Stimulated activated memory B cell treated with anti-CD40 and anti-IgM and Interleukin-4, amounts not matched to agents 10 μg/mL and 1 μg/mL and 100 μg/mL, for 72 hours (primary cell): Measurements from ENCODE around the gene CNTNAP3B.
A peak's percentile ranks its signal among the peaks of the same experiment; 100 is the strongest.
"Not testable (repeated sequence)": the region's sequence is repeated elsewhere in the genome, so short reads cannot be mapped to it uniquely, and the experiment has no call there.

Experiments used
- ATAC-seq: fragments of 150-1000 bp; cut with Tn5 transposase; 2 replicates; pipeline ENCODE4 v1.10.0; 2021
- H3K27ac Mint-ChIP-seq: one replicate; pipeline ENCODE4 v1.8.0; 2022; ENCODE audit warnings: mild to moderate bottlenecking, mixed read lengths
- H3K27me3 Mint-ChIP-seq: one replicate; pipeline ENCODE4 v1.8.0; 2022; ENCODE audit warnings: mixed read lengths
- H3K36me3 Mint-ChIP-seq: one replicate; pipeline ENCODE4 v1.8.0; 2022; ENCODE audit warnings: mixed read lengths
- H3K4me1 Mint-ChIP-seq: one replicate; pipeline ENCODE4 v1.8.0; 2022; ENCODE audit warnings: mixed read lengths
- H3K4me3 Mint-ChIP-seq: one replicate; pipeline ENCODE4 v1.8.0; 2022; ENCODE audit warnings: mild to moderate bottlenecking, moderate library complexity, mixed read lengths
- H3K9me3 Mint-ChIP-seq: one replicate; pipeline ENCODE4 v1.8.0; 2022; ENCODE audit warnings: mixed read lengths

The CNTNAP3B gene

DNA sequence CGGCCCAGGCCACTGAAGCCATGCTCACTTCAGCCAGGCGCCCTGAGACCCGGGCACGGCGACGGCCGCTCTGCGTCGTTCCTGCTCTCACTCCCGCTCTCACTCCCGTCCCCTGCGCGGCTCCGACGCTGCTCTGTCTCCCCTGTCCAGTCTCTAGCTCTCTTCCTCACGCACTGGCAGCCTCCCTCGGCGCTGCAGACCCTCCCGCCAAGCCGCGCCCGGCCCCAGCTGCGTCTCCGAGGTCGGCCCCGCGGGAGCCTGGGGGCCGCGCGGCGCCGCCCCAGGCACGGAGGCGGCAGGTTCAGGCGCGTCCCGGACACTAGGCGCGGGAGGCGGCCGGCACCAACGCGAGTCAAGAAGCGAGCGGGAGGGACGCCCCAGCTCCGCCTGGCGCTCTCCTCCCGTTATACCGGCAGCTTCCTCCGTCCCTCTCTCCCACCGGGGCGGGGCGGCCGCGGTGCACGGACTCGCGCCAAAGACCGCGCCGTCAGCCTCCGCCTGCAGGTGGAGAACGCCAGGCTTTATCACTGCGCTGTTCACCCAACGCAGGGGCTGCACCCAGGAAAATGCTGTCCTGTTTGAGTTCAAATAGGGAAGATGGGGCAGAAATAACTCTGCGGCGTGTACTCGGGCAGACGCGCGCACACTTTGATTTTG lies at the start of gene CNTNAP3B:
TSS of gene CNTNAP3B (minus strand) at position 354 of the 657 bp plus-strand sequence. CDS start at position 22, 332 bp downstream.
- not testable (repeated sequence) for ATAC-seq
- peak within 1 kb of the TSS; percentile 66 for H3K4me3 Mint-ChIP-seq

DNA sequence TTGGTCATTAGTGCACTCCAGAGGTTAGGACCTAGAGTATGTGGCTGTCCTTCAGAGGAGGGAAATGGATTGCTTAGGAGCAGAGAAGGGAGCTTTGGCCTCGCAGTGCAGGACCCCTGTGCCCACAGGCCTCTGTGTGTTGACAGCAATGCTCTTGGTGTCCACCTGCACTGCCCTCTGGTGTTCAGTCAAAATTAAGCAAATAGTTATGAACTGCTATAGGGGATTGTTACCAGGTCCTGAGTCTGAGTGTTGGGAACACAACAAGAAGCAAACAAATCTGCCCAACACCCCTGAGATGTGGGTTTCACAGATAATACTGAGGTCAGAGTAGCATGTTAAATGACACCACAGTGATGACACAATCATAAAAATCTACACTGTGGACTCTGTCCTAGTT lies 31.1 kb upstream of the CNTNAP3B start:
- not testable (repeated sequence) for H3K4me3 Mint-ChIP-seq, H3K9me3 Mint-ChIP-seq, H3K27ac Mint-ChIP-seq, ATAC-seq, H3K4me1 Mint-ChIP-seq, H3K27me3 Mint-ChIP-seq, H3K36me3 Mint-ChIP-seq

More for the DNA sequence above, at the start of gene CNTNAP3B:
- H3K4me1 Mint-ChIP-seq, H3K27me3 Mint-ChIP-seq, H3K9me3 Mint-ChIP-seq, H3K27ac Mint-ChIP-seq, H3K36me3 Mint-ChIP-seq: not testable (repeated sequence)

DNA sequence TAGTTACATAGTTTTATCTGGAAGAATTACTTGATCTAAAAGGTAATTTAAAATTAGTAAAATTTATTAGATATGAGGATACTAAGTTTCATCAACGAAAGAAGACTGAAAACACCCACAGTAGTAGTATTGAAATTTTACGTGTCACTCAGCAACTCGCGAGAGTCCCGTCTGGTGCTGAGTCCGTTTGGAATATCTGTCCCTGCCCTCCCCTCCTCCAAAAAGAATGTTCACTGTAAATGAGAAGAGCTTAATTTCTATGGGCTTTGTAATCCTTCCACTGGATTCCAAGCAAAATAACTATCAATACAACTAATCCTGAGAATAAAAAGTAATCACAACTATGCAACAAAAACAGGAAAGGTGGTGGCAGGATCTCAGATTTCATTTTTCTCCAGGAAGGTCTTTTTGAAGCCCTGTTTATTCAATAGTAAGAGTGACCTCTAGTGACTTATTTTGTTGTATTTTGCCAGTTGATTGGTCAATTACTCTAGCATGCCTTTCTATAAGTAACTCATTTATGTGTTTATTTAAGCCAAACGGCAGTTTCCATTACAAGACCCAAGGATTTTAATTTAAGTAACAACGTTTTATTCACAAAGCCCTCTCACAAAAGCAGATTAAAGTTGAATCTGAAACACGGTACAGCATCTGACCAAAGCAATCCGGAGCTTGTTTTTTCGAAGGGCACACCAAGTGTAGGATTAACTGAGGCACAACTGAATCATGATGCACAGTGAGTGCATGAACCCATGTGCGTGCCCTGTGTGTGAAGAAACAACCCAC lies 2.0 kb downstream of the CNTNAP3B start:
- H3K36me3 Mint-ChIP-seq, H3K4me1 Mint-ChIP-seq, H3K9me3 Mint-ChIP-seq, H3K4me3 Mint-ChIP-seq, ATAC-seq, H3K27ac Mint-ChIP-seq, H3K27me3 Mint-ChIP-seq: not testable (repeated sequence)

DNA sequence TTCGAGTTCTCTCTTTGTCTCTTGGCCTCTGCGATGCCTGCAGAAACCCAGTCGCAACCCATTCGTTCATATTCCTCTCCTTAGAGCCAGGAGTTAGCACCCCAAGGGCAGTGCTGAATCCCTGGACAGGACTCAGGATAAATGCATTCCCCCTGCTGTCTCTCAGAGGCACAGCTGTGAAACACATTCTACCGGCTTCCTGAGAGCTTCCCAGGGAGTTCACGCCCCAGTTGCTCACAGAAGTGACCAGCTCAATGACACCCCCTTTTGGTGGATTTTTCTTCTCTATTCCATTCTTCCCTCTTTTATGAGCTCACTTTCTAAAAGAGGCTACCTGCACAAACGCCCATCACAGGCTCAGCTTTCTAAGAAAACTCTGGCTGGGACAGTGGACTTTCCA lies 8.2 kb downstream of the CNTNAP3B start:
- ATAC-seq, H3K27me3 Mint-ChIP-seq, H3K4me1 Mint-ChIP-seq: not testable (repeated sequence)

DNA sequence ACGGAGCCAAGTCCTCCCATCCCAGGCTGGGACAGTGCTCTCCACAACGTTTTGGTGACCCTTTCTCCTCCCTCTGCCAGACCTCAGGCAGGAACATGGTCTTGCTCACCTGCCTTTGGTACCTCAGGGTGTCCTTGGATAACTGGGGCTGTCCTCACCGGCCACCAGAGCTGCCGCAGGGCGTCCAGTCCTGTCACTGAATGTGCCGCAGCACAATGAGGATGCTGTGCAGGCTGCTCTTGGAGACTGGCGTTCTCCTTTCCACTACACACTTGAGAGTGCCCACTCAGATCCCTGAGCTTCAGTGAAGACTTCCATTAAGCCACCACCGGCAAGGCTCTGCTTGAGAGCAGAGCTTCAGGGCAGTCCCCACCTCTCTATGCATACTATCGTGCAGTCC lies 33.3 kb downstream of the CNTNAP3B start:
- not testable (repeated sequence) for H3K27ac Mint-ChIP-seq, H3K36me3 Mint-ChIP-seq, H3K27me3 Mint-ChIP-seq, H3K4me3 Mint-ChIP-seq, H3K4me1 Mint-ChIP-seq, H3K9me3 Mint-ChIP-seq
- peak; percentile 24 for ATAC-seq

More for the DNA sequence above, 8.2 kb downstream of the CNTNAP3B start:
- H3K27ac Mint-ChIP-seq, H3K36me3 Mint-ChIP-seq, H3K4me3 Mint-ChIP-seq, H3K9me3 Mint-ChIP-seq: not testable (repeated sequence)

DNA sequence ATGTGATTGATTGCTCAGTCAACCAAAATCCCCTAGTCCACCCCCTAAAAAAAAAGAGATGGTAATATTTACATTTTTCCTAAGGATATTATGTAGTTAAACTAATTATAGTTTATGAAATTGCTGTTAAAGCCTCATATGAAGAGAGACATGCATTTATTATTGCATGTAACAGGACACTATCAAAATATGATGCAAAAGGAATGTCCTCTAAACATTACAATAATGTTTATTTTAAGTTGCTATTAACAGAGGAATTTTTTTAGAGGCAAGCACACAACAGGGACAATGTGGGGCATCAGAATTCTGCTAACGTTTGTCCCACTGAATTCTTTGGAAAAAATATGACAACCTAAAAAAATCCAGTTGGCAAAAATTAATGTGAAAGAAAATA lies 44.7 kb downstream of the CNTNAP3B start:
- H3K9me3 Mint-ChIP-seq, H3K4me3 Mint-ChIP-seq, H3K36me3 Mint-ChIP-seq, ATAC-seq, H3K4me1 Mint-ChIP-seq, H3K27me3 Mint-ChIP-seq, H3K27ac Mint-ChIP-seq: not testable (repeated sequence)

DNA sequence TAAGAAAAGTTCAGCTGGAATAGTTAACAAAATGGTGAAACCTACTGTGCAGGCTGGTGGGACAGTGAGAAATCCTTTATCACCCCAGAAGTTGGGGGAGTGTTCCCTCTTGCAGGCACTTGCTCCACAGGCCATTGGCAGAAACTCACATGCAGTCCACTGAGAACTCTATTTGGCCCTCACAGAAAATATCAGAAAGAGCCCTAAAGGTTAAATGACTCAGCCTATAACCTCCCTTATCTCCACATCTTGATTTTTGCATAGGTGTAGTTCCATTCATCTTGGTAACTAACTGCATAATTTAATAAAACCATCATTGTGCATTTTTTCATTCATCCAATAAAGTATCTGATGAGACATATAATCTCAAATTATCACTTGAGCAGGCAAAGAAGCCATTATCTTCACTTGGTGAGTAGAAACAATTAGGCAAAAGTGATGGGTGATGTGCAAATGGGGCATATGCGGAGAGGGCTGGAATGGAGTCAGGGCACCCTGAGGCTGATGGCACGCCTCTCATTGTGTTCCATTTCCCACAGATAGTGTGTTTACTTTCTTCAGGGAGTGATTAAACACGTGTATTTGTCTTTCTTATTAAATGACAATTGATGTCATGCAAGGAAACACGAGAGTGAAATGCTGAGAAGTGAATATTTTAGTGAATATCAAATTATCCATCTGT lies 45.2 kb downstream of the CNTNAP3B start:
- not testable (repeated sequence) for H3K36me3 Mint-ChIP-seq, H3K27me3 Mint-ChIP-seq, H3K4me1 Mint-ChIP-seq, H3K4me3 Mint-ChIP-seq, ATAC-seq, H3K9me3 Mint-ChIP-seq, H3K27ac Mint-ChIP-seq

DNA sequence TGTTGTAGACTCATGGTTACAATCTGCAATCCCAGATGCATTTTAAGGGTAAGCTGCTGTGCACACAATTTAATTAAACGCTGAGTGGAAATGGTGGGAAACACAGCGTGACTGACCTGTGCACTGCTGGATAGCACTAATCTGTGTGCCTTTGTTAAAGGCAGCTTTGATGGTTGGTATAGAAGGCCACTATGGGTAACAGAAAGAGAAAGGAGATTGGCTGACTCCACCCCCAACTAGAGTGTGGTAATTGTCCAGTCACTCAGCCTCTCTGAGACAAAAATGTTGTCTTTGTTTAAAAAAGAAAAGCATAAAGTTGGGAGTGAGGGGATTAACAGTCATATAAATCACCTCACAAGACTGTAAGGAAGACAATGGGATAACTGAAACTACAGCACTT lies 48.9 kb downstream of the CNTNAP3B start:
- ATAC-seq, H3K36me3 Mint-ChIP-seq, H3K9me3 Mint-ChIP-seq, H3K4me1 Mint-ChIP-seq, H3K27me3 Mint-ChIP-seq, H3K4me3 Mint-ChIP-seq, H3K27ac Mint-ChIP-seq: not testable (repeated sequence)

DNA sequence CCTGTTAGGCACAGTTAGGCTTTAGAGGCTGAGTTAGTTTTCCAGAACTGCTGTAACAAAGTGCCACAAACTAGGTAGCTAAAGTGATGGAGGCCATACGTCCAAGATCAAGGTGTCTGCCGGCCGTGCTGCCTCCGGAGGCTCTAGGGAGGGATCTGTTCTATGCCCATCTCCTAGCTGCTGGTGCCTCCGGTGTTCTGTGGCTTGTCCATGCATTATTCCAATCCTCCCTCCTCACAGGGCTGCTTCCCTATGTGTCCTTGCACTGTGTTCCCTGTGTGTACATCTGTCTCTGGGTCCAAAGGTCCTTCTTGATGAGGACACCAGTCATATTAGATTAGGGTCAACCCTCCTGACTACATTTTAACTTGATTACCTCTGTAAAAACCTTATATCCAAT lies 54.4 kb downstream of the CNTNAP3B start:
- H3K36me3 Mint-ChIP-seq, H3K27ac Mint-ChIP-seq, H3K4me1 Mint-ChIP-seq, H3K4me3 Mint-ChIP-seq, H3K27me3 Mint-ChIP-seq, H3K9me3 Mint-ChIP-seq: not testable (repeated sequence)
- peak; percentile 42 for ATAC-seq

DNA sequence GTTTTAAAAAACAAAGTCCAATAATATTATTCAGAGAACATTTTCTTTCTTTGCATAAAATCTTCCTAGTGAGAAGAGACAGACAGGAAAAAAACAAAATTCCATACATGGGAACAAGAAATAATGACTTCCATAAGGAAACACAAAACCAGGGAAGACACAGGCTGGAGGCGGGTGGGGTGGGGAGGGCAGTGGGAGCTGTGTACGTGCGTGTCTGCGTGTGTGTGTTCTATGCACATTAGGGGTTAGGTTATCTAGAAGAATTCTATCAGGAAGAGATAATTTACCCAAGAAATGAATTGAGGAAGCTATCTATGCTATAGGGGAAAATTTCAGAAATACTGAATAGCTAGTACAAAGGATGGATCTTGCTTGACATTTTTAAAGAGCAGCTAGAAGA lies 58.2 kb downstream of the CNTNAP3B start:
- H3K27me3 Mint-ChIP-seq, H3K27ac Mint-ChIP-seq, H3K36me3 Mint-ChIP-seq, ATAC-seq, H3K4me1 Mint-ChIP-seq, H3K4me3 Mint-ChIP-seq, H3K9me3 Mint-ChIP-seq: not testable (repeated sequence)

DNA sequence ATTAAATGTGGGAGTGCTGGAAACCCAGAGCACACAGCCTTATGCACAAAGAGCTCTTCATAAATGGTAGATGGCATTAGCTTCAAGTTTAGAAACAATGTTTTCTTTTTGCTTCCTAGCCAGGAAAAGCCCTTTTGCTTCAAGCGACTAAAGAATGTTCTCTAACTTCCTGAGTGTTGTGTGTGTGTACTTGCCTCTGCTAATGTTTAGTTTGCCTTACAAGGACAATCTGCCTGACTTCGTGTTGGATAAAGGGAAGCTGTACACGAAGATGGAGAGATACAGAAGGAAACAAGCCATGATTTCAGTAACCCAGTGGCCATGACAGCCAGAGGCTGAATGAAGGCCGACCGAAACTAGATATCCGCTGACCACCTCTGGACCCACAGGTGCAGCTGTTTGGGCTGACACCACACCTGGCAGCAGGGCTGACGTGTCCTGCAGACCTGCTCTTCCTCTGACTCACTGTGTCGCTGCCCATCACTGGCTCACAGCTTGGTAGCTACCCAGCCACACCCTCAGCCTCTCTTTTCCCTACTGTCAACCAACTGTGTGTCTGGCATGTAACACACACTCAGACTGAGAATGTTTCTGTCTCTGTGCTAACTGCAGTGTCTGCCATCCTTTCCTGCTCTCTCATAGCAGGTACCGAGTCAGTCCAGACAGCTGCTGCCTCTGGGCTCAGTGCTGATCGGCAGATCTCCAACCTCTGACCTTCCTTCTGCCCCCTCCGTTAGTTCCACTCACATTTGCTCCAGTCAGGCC lies 59.0 kb downstream of the CNTNAP3B start:
- H3K27me3 Mint-ChIP-seq, H3K36me3 Mint-ChIP-seq, H3K27ac Mint-ChIP-seq, H3K4me3 Mint-ChIP-seq, H3K4me1 Mint-ChIP-seq, H3K9me3 Mint-ChIP-seq: not testable (repeated sequence)
- peak; percentile 47 for ATAC-seq

DNA sequence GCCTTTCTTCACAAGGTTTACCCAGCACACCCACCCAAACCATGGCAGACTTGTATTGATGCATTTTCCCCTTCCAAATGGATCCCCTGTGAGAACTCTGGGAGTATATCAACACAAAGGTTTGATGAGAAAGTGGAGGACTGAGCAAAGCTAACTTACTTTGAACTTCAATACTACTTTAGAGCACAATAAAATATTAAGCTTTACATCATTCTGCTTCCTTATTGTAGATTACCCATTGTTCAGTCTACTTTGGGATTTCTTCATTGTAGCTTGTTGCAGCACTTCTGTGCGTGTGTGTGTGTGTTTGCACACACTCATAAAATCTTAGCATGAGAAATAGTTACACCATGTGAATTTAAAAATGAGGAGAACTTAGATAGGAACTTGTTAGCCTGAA lies 75.4 kb downstream of the CNTNAP3B start:
- H3K4me3 Mint-ChIP-seq, H3K9me3 Mint-ChIP-seq, H3K36me3 Mint-ChIP-seq, ATAC-seq, H3K4me1 Mint-ChIP-seq, H3K27ac Mint-ChIP-seq, H3K27me3 Mint-ChIP-seq: not testable (repeated sequence)

DNA sequence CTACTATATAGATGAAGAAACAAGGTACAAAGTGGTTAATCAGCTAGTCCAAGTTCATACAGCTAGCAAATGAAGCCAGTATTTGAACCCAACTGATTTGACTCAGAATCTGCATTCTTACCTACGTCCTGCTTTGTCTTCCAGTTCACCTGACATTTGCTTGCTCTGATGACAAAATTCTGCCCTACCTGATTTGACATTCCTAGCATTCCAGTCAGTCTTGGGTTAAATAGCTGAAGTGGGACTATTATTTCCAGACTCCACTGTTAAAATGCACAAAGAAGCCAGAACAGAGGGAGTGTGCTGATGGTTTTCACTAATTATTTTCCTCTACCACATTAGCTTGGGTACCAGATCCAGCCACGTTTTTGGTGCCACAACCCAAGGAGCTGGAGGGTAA lies 78.5 kb downstream of the CNTNAP3B start:
- not testable (repeated sequence) for H3K9me3 Mint-ChIP-seq, H3K4me3 Mint-ChIP-seq, H3K27ac Mint-ChIP-seq, H3K27me3 Mint-ChIP-seq, ATAC-seq, H3K4me1 Mint-ChIP-seq, H3K36me3 Mint-ChIP-seq

DNA sequence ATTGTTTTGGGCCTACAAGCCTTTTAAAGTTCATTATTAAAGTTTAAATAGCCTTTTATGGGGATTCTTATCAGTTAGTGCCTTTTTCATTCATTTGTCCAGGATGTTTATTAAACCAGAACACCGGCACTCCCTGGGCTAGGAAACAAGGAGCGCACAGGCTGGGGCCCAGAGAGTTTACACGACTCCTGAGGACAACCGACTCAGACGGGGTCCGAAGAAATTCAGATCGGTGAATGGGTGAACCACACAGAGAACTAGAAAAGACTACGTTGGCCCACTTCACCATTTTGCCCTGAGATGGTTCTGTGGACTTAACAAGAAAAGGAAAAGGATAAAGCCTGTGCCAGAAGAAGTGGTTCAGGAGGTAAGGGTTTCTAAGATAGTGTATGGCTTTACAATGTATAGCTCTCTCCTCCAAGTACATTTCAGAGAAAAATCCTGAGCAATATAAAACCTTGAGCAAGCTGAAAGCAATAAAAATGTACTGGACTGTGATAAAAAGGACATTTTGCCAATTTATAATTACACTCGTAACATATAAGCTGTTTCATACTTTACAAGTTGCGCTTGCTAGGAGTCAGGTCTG lies 84.7 kb downstream of the CNTNAP3B start:
- not testable (repeated sequence) for H3K4me3 Mint-ChIP-seq, H3K36me3 Mint-ChIP-seq, H3K27ac Mint-ChIP-seq, H3K4me1 Mint-ChIP-seq, ATAC-seq, H3K9me3 Mint-ChIP-seq, H3K27me3 Mint-ChIP-seq

DNA sequence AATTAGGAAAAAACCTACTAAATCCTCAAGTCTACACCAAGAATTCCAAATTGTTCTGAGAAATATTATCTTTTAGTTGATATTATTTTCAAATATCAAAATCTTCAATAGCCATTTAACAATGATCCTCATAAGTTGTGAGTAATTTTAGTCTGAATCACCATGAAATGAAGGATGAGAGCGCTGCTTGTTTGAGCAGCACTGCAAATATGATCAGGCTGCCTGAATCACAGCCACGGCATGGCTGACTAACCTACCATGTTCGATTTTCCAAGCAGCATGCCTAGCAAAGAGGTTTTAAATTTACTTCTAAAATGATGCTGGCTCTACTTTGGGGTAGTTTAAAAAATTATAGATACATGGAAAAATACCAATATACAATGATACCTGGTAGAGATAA lies 95.7 kb downstream of the CNTNAP3B start:
- not testable (repeated sequence) for H3K9me3 Mint-ChIP-seq

More for the DNA sequence above, 95.7 kb downstream of the CNTNAP3B start:
- not testable (repeated sequence) for H3K36me3 Mint-ChIP-seq, H3K4me1 Mint-ChIP-seq, H3K27ac Mint-ChIP-seq, H3K4me3 Mint-ChIP-seq, ATAC-seq, H3K27me3 Mint-ChIP-seq
